ENCODE results near the gene CACNG4.

The CACNG4 gene

GRCh38 chr17:67043283-67043682 lies 78.8 kb downstream of the CACNG4 start:
- DNase-seq (ENCODE audit: low spot score) = no peak

- DNase-seq (ENCODE audit: low spot score) = no peak
Observed at GRCh38 chr17:67044016-67044772, 79.7 kb downstream of the CACNG4 start, which contains the start of gene CACNG1. TSS of gene CACNG1 (plus strand) at chr17:67044554. CDS start at chr17:67044661, 107 bp downstream.

GRCh38 chr17:67044940-67045339 lies 80.4 kb downstream of the CACNG4 start:
- DNase-seq (ENCODE audit: low spot score) = no peak

- DNase-seq (ENCODE audit: low spot score) = no peak
Observed at GRCh38 chr17:67046398-67046797, 81.9 kb downstream of the CACNG4 start.

- DNase-seq (ENCODE audit: low spot score) = no peak
Observed at GRCh38 chr17:67047382-67047781, 82.9 kb downstream of the CACNG4 start.

DNA sequence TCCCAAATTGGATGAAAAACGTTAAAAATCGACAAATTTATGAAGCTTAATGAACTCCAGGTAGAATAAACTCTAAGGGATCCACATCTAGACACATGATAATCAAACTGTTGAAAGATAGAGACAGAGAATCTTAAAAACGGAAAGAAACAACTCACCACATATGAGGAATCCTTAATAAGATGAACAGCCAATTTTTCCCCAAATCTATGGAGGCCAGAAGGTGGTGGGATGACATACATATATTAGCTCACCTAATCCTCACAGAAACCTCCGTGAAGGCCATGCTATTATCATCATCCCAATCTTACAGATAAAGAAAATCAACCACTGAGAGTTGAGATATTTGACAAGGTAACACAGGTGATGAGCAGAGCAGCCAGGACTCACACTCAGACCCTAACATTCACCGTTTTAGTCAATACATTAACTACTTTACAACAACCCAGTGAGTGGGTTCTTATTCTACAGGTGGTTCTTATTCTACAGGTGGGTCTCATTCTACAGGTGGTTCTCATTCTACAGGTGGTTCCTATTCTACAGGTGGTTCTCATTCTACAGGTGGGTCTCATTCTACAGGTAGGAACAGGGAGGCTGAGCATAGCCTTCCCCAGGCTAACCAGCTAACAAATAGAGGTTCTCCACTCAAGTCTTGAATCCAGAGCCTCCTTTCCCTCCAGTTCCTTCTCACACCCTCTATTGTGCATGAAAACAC lies 84.7 kb downstream of the CACNG4 start:
- no peak for DNase-seq (ENCODE audit: low spot score)

DNA sequence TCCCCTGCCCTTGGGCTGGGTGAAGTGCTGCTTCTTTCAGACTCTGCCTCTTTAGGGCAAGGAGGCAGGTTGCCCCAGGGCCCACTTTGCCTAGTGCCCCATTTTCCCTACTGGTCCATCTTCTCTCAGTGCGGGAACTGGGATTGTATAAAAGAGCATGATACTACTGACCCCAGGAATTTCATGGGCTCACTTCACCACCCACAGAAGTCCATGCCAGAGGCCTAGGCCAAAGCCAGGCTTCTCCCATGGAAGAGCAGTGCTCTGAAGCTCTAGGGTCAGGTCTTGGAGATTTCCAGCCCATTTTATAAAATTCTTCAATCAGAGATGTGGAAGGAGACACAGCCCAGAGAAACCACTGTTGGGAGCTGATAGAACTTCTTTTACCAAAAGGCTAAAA lies 85.6 kb downstream of the CACNG4 start:
- no peak for DNase-seq (ENCODE audit: low spot score)

DNA sequence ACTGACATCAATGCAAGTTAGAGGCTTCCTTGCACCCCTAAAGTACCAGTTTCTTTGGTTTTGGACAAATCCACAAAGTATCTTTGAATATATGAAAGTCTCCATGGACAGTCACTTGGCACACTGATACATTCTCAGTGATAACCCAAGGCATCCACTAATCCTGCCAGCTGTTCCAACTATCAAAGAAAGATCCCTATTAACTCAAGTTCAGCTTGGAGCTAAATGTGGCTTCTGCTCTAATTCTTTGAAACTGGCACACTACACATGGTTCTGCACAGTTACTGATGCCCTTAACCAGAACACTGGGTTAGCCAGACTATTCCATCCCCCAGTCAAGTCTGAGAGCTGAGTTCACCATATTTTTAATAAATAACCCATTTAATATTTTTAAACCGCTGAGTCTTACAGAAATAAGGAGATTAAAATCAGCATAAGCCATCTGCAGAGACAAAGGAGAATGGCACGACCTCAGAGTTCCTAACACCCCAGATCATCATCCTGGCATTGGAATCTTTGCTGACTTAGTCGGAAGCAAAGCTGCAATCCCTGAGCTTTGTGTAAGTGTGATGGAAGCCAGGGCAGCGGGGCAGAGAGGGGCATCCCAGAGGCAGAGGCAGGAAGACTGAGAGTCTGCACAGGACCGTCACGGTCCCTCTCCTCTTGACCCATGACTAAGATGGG lies 86.1 kb downstream of the CACNG4 start:
- DNase-seq (ENCODE audit: low spot score) = no peak

- DNase-seq (ENCODE audit: low spot score) = no peak
Observed at GRCh38 chr17:67051155-67051538, 86.6 kb downstream of the CACNG4 start.

GRCh38 chr17:67051837-67052236 lies 87.3 kb downstream of the CACNG4 start:
- DNase-seq (ENCODE audit: low spot score) = no peak

- no peak for DNase-seq (ENCODE audit: low spot score)
Observed at GRCh38 chr17:67052720-67053437, 88.4 kb downstream of the CACNG4 start.

GRCh38 chr17:67053438-67054000 lies 89.0 kb downstream of the CACNG4 start:
- no peak for DNase-seq (ENCODE audit: low spot score)

DNA sequence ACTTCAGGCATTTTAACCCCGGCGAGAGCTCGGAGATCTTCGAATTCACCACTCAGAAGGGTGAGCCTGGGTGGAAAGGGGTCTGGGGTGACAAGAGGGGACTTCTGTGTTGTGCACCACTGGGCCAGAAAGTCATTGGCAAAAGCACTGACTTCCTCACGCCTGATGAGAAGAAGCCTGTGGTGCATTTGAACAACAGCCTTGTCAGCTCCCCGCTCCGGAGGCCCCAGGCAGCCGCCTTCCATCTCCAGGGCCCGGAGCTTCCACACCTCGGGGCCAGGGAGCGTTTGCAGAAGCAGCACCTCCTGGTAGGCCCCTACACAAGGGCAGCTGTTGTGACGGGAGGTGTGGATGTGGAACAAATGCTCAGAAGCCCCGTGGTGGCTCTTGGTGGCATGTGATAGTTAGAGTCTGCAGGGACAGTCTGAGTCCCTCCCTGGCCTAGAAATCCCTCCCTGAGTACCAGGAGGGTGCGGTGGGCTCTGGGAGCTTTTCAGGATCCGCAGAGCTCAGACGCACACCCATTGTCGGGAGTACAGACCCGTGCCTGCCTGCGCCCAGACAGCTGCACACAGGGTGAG lies 89.6 kb downstream of the CACNG4 start:
- no peak for DNase-seq (ENCODE audit: low spot score)

DNA sequence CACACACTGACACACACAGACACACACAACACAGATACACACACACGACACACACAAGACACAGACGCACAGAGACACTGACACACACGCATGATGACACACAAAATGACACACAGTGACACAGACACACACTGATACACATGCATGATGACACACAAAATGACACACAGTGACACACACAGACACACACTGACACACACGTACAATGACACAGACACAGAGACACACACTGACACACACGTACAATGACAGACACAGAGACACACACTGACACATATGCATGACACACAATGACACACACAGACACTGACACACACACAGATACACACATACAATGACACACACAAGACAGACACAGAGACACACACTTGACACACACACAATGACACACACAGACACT lies 90.1 kb downstream of the CACNG4 start:
- DNase-seq (ENCODE audit: low spot score) = peak; percentile 57

- DNase-seq (ENCODE audit: low spot score) = no peak
Observed at GRCh38 chr17:67055041-67055443, 90.5 kb downstream of the CACNG4 start.

DNA sequence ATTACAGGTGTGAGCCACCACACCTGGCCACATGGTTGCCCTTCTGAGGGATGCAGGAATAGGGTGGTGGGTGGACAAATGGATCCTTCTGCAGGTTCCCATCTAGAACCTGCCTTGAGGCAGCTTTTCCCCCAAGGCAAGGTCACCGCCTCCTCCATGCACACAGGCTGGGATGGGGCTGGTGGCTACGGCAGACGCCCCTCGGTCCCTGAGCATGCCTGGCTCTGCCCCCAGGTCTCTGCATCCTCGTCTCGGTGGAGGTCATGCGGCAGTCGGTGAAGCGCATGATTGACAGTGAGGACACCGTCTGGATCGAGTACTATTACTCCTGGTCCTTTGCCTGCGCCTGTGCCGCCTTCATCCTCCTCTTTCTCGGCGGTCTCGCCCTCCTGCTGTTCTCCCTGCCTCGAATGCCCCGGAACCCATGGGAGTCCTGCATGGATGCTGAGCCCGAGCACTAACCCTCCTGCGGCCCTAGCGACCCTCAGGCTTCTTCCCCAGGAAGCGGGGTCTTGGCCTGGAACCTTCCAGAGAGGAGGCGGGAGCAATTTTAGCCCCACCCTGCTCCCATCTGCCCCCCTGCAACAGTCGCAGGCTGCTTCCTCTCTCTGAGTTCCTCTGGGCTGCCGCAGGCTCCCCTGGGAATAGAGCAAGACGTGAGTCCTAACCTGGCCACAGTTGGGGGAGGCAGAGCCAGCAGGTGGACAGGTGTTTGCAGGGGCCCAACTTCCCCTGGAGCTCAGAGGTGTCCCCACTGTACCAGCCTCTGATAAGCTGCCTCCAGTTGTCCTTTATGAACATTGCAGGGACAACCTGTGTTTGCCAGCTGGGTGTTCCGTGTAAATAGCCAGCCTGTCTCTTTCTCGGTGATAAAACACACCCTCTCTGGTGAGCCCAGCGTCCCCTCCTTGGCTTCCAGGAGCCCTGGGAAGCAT lies 91.6 kb downstream of the CACNG4 start:
- DNase-seq (ENCODE audit: low spot score) = no peak

DNA sequence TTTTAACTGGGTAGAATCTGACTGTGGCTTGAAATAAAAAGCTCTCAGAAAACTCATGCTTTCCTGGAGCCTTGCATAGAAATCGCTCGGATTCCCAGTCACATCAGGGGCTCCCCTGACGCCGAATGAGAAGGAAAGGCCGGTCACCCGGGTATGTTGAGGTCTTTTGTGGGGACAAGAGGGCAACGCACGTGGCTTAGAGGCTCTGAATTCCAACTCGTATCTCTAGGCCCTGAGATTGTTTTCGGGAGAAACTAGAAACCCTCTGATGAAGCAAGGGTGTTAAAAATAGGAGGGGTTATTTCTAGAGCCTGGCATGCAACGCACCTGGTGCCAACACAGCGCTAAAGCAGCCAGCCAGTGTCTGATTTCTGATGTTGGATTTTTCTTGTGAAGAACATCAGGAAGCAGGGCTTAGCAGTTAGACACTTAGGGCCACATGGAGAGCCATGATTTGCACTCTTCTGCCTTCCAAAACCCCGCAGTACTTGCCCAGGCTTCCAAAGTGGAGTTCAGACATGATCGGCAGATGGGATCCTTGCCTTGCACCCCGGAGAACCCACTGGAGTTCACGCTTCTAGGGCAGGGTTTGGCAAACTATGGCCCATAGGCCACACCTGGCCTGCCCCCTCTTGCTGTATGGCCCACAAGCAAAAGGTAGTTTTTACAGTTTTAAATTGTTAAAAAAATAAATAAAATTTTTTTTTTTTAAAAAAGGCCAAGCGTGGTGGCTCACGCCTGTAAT lies 92.4 kb downstream of the CACNG4 start:
- no peak for DNase-seq (ENCODE audit: low spot score)

DNA sequence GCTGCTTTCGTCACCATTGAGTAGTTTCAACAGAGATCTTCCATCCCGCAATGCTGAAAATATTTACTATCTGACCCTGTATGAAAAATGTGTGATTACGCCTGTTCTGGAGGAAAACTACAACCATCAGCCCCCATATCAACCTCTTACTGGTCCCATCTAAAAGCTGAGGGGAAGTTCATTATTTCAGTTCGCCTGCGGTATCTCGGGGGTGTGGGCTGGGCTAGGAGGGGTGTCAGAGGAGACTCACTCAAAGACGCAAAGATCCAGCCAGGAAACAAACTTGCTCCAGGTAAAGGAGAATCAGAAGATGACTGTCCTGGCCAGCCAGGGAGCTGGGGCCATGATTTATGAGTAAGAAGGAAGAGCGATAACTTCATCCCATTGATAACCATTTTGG lies 93.5 kb downstream of the CACNG4 start:
- no peak for DNase-seq (ENCODE audit: low spot score)

GRCh38 chr17:67059372-67059771 lies 94.9 kb downstream of the CACNG4 start:
- DNase-seq (ENCODE audit: low spot score) = no peak

DNA sequence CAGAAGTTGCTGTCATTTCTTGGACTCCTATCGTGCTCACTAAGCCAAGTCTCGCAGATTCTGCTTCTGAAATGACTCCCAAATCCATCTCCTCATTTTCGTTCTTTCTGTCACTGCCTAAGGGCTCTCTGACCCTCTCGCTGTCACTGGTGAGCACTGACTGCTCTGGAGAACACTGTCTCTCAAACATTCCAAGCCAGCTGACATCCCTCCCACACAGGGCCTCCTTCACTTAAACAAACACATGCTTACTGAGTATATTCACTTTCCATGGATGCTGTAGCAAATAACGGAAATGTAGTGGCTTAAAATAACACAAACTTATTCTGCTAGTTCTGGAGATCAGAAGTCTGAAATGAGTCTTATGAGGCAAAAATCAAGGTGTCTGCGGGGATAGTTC lies 98.6 kb downstream of the CACNG4 start:
- no peak for DNase-seq (ENCODE audit: low spot score)

Measured in RKO (cell line).